Kidney (tissue), 14 donors: ENCODE measurements around the gene RNASE4. TPM values are rescaled to one million over a fixed set of nuclear protein-coding genes. Genes with fewer than 3 reads are reported as not detected.
"Not testable (repeated sequence)": the region's sequence is repeated elsewhere in the genome, so short reads cannot be mapped to it uniquely, and the experiment has no call there.

Experiments used
- DNase-seq, 5 donors: peaks; one replicate each; pipeline ENCODE4 v3.0.0-alpha.2; 2013 to 2020
- FAIRE-seq: peaks from 2 replicates; lab custom pipeline; 2012; peaks lifted over from hg19 to GRCh38; lab: Jason Lieb, UNC
- H3K27ac ChIP-seq, 2 donors: one replicate each; pipeline ENCODE4 v1.7.0; 2013; ENCODE audit warnings: low read depth in 2 of 2, low read length in 2 of 2, inconsistent platforms in 1 of 2
- H3K27me3 ChIP-seq: one replicate; pipeline ENCODE4 v1.7.1; 2013; ENCODE audit warnings: low read length, inconsistent platforms; ENCODE audit not compliant: control insufficient read depth, insufficient read depth
- H3K36me3 ChIP-seq, 3 donors: one replicate each; pipeline versions ENCODE4 v1.7.0 to v1.7.1; 2013; ENCODE audit warnings: low read length in 3 of 3, control low read depth in 1 of 3, inconsistent platforms in 1 of 3; ENCODE audit not compliant: insufficient read depth in 3 of 3, control insufficient read depth in 2 of 3
- H3K4me1 ChIP-seq, 3 donors: one replicate each; pipeline versions ENCODE4 v1.7.0 to v1.7.1; 2013; ENCODE audit warnings: low read length in 3 of 3, inconsistent platforms in 1 of 3, low read depth in 1 of 3; ENCODE audit not compliant: control insufficient read depth in 2 of 3, insufficient read depth in 2 of 3
- H3K4me3 ChIP-seq, 3 donors: one replicate each; pipeline versions ENCODE4 v1.7.0 to v1.8.1; 2013; ENCODE audit warnings: low read length in 3 of 3, control low read depth in 1 of 3, inconsistent platforms in 1 of 3
- H3K9ac ChIP-seq, 3 donors: one replicate each; pipeline versions ENCODE4 v1.7.0 to v1.7.1; 2013; ENCODE audit warnings: low read length in 3 of 3, control low read depth in 1 of 3, inconsistent platforms in 1 of 3
- H3K9me3 ChIP-seq, 3 donors: one replicate each; pipeline versions ENCODE4 v1.7.0 to v1.7.1; 2013; ENCODE audit warnings: low read length in 3 of 3, control low read depth in 1 of 3, inconsistent platforms in 1 of 3; ENCODE audit not compliant: control insufficient read depth in 2 of 3, insufficient read depth in 1 of 3
- CTCF ChIP-seq: IDR thresholded peaks from 3 replicates; pipeline ENCODE4 v1.5.1; 2012; ENCODE audit warnings: mild to moderate bottlenecking, moderate library complexity, borderline replicate concordance; ENCODE audit not compliant: insufficient read depth; ENCODE audit errors: extremely low read depth
- intact Hi-C: fragments of 100-400 bp; cut with DNase I; formaldehyde crosslinking; loops from one replicate; pipeline ENCODE4 v1.11.1; 2022
- polyA plus RNA-seq: library from polyadenylated mRNA; stranded (reverse); fragments of 350-450 nt; fragmentation: Illumina TruSeq; extraction: RNeasy Lipid Tissue Mini Kit (QIAGEN cat#74804); gene quantifications from one replicate; pipeline ENCODE4 v1.2.3, GENCODE V29; 2014; ENCODE audit warnings: low read depth, low replicate concordance; ENCODE audit not compliant: insufficient read depth
- total RNA-seq: library from RNA; stranded (reverse); fragmentation: NEBNext Ultra II Directional; extraction: Animal tissue kit (Norgen Biotek cat#: 25700); gene quantifications from one replicate; pipeline ENCODE4 v1.2.1, GENCODE V29; 2021
- donor health status: control.
- donor health status: control.
- donor health status: control.
- donor health status: control.
- donor health status: control.
- donor health status: DM: yes; HTN: yes; CAD: no.
- donor health status: Normal renal cell carcinoma (clear cell type).

Gene RNASE4
- total and polyA plus RNA-seq, 2 donors from 2014 or later = 22.8 to 40.4 TPM

DNA sequence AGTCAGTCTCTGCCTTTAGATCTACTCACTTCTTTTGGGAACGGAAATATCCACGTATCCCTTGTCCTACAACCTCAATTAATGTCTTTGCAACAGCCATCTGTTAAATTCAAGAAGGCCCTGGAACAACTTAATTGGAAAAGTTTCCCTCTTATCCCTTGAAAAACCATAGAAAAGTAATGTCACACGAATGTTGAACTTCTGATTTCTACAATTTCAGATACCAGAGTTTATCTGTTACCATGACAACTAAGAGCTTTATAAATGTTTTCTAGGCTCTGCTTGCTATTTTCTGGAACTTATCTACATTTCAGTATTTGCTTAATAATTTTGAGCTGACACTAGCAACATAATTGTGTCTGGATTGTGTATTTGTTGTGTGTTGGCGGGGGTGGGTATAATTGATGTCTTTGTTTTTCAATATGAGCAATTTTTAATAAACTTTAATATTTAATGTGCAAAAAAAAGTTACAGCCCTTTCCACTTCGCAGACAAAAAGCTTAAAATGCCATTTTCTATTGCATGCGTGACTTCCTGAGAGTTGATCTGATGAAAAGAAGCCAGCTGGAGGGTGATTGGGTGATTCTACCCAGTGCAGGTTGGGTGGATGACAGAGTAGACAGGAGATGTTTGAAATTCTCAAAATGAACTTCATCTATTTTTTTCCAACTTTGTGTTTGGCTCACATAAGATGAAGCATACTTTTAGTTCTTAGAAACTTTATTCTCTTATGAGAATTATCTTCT, 49.5 kb downstream of the RNASE4 start:
- no peak for DNase-seq
- H3K9me3 ChIP-seq = no peaks in the 10 kb centered on the region
- no peaks in the 10 kb centered on the region for H3K4me1 ChIP-seq
- FAIRE-seq = no peak
- no peaks in the 10 kb centered on the region for H3K27me3 ChIP-seq
- H3K4me3 ChIP-seq = no peak overlapping the region
- no peak for TF ChIP-seq CTCF
- intact Hi-C loops = no loop called here
- no peak overlapping the region for H3K27ac ChIP-seq
- no peak overlapping the region for H3K9ac ChIP-seq
- H3K36me3 ChIP-seq = no peaks in the 10 kb centered on the region

DNA sequence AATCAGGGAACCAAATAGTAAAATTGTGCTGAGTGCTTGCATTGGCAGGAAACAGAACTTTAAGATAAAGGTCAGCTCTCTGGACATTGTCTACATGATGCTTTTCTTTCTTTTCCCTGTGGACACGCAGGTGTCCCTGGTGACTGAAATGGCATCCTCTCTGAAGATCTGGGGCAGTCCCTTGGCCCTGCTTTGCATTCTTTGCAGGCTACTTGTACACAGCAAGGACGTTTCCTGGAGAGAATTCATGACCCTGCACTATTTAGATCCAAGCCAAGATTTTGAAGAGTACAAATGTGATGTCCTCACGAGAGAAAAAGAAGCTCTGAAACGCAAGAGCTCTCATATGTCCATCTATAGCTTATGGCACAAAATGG, 50.1 kb downstream of the RNASE4 start:
- no peaks in the 10 kb centered on the region for H3K36me3 ChIP-seq
- DNase-seq (no peak), FAIRE-seq (no peak)
- H3K27me3 ChIP-seq = no peaks in the 10 kb centered on the region
- no peaks in the 10 kb centered on the region for H3K4me1 ChIP-seq
- TF ChIP-seq CTCF = no peak
- intact Hi-C loops = no loop called here
- H3K9me3 ChIP-seq = no peaks in the 10 kb centered on the region
- H3K27ac ChIP-seq = no peak overlapping the region
- H3K9ac ChIP-seq = no peak overlapping the region
- no peak overlapping the region for H3K4me3 ChIP-seq

- H3K4me1 ChIP-seq, FAIRE-seq, H3K27me3 ChIP-seq, H3K27ac ChIP-seq, H3K4me3 ChIP-seq, intact Hi-C loops, H3K36me3 ChIP-seq, DNase-seq, H3K9ac ChIP-seq, H3K9me3 ChIP-seq: not testable (repeated sequence)
These were observed 53.9 kb downstream of the RNASE4 start for GRCh38 chr14:20738292-20738691.

GRCh38 chr14:20742132-20742531, 57.8 kb downstream of the RNASE4 start:
- no peak for TF ChIP-seq CTCF
- Histone ChIP-seq H3K27me3 (no peaks in the 10 kb centered on the region), H3K4me1 (no peaks in the 10 kb centered on the region), H3K4me3 (no peak overlapping the region), H3K9me3 (no peaks in the 10 kb centered on the region), H3K36me3 (no peaks in the 10 kb centered on the region), H3K9ac (no peak overlapping the region), H3K27ac (no peak overlapping the region)
- no peak for DNase-seq
- FAIRE-seq = no peak
- intact Hi-C loops = no loop called here
